Left hindlimb (tissue), 1 donor: ENCODE results near the gene IL31.
"Not testable (repeated sequence)": the region's sequence is repeated elsewhere in the genome, so short reads cannot be mapped to it uniquely, and the experiment has no call there.

Source experiments
- DNase-seq: peaks from one replicate; pipeline ENCODE4 v3.0.0-alpha.2; 2018

IL31 gene

GRCh38 chr12:122174155-122174845 lies at the start of gene IL31:
Gene IL31, minus strand, starts transcription at chr12:122174221. Its CDS starts 49 bp downstream, at chr12:122174172.
- no peak for DNase-seq

GRCh38 chr12:122216445-122216844 lies 42.4 kb upstream of the IL31 start:
- no peak for DNase-seq

- DNase-seq = no peak
These were observed 41.8 kb upstream of the IL31 start for GRCh38 chr12:122215771-122216170.

GRCh38 chr12:122208073-122208820 lies 34.2 kb upstream of the IL31 start:
- no peak for DNase-seq

GRCh38 chr12:122207391-122207790 lies 33.4 kb upstream of the IL31 start:
- DNase-seq = no peak

- DNase-seq = no peak
These were observed 33.0 kb upstream of the IL31 start for GRCh38 chr12:122206976-122207375.

GRCh38 chr12:122206111-122206881 lies 32.3 kb upstream of the IL31 start:
- DNase-seq = no peak

- no peak for DNase-seq
These were observed 31.3 kb upstream of the IL31 start for GRCh38 chr12:122205053-122205925.

- no peak for DNase-seq
These were observed 30.4 kb upstream of the IL31 start for GRCh38 chr12:122204167-122205052.

GRCh38 chr12:122203301-122204166 lies 29.5 kb upstream of the IL31 start, which contains the start of gene B3GNT4:
Gene B3GNT4, plus strand, starts transcription at chr12:122203709. Its CDS starts 910 bp downstream, at chr12:122204619.
- no peak for DNase-seq

GRCh38 chr12:122202811-122203210 lies 28.8 kb upstream of the IL31 start:
- DNase-seq = not testable (repeated sequence)

GRCh38 chr12:122202017-122202416 lies 28.0 kb upstream of the IL31 start:
- DNase-seq = no peak

GRCh38 chr12:122201381-122201780 lies 27.4 kb upstream of the IL31 start:
- no peak for DNase-seq

- no peak for DNase-seq
These were observed 26.6 kb upstream of the IL31 start for GRCh38 chr12:122200541-122201175.

GRCh38 chr12:122199484-122200355 lies 25.7 kb upstream of the IL31 start:
- DNase-seq = no peak

GRCh38 chr12:122197612-122197966 lies 23.6 kb upstream of the IL31 start:
- DNase-seq = no peak

GRCh38 chr12:122195405-122195804 lies 21.4 kb upstream of the IL31 start:
- no peak for DNase-seq

- no peak for DNase-seq
These were observed 20.8 kb upstream of the IL31 start for GRCh38 chr12:122194804-122195203.

GRCh38 chr12:122192441-122192840 lies 18.4 kb upstream of the IL31 start:
- no peak for DNase-seq
